ENCODE data around the gene CD79B. TPM values are rescaled to one million over a fixed set of nuclear protein-coding genes. Genes with fewer than 3 reads are reported as not detected.

Gene CD79B
- total and polyA plus RNA-seq, 2 of the 13 experiments (the other 11 are each of a cell fraction or from before 2014, with no cell fraction given): not detected

DNA sequence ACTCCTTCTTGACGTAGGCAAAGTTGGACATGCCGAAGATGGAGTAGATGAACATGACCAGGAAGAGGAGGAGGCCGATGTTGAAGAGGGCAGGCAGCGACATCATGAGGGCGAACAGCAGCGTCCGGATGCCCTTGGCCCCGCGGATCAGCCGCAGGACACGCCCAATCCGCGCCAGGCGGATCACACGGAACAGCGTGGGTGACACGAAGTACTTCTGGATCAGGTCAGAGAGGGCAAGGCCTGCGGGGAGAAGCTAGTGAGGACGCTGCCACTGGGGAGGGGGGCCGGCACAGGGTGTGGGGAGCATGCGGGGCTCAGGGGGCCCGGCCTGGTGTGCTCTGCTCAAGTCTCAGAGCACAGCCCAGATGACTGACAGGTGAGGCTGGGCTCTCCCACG lies 9.6 kb upstream of the CD79B start:
- CTCF ChIA-PET (ENCODE audit: low intra/inter-chr PET ratio, low total read pairs): no interaction called here
- TF ChIP-seq, protein P1, sequence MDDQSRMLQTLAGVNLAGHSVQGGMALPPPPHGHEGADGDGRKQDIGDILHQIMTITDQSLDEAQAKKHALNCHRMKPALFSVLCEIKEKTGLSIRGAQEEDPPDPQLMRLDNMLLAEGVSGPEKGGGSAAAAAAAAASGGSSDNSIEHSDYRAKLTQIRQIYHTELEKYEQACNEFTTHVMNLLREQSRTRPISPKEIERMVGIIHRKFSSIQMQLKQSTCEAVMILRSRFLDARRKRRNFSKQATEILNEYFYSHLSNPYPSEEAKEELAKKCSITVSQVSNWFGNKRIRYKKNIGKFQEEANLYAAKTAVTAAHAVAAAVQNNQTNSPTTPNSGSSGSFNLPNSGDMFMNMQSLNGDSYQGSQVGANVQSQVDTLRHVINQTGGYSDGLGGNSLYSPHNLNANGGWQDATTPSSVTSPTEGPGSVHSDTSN (CRISPR knock-in tag; IDR thresholded peaks at IDR 0.05; ENCODE audit: borderline replicate concordance): no peak
- TF ChIP-seq ZNF256 (CRISPR knock-in tag; conservative IDR thresholded peaks at IDR 0.05) (no peak), PHF21A (CRISPR knock-in tag; IDR thresholded peaks at IDR 0.05) (no peak), HMGA1 (CRISPR knock-in tag; conservative IDR thresholded peaks at IDR 0.05) (no peak), ZNF451 (CRISPR knock-in tag; IDR thresholded peaks at IDR 0.05) (no peak), YY1 (IDR thresholded peaks at IDR 0.05; ENCODE audit: insufficient read depth, insufficient replicate concordance, low read depth, low read length) (no peak), ZNF674 (CRISPR knock-in tag; IDR thresholded peaks at IDR 0.05; ENCODE audit: low read depth) (no peak), NR2F6 (IDR thresholded peaks at IDR 0.05) (no peak), NR2F6 (CRISPR knock-in tag; IDR thresholded peaks at IDR 0.05) (no peak), ZNF230 (CRISPR knock-in tag; IDR thresholded peaks at IDR 0.05) (no peak), ZNF749 (CRISPR knock-in tag; IDR thresholded peaks at IDR 0.05; ENCODE audit: borderline replicate concordance) (no peak)
- TF ChIP-seq, protein P2, sequence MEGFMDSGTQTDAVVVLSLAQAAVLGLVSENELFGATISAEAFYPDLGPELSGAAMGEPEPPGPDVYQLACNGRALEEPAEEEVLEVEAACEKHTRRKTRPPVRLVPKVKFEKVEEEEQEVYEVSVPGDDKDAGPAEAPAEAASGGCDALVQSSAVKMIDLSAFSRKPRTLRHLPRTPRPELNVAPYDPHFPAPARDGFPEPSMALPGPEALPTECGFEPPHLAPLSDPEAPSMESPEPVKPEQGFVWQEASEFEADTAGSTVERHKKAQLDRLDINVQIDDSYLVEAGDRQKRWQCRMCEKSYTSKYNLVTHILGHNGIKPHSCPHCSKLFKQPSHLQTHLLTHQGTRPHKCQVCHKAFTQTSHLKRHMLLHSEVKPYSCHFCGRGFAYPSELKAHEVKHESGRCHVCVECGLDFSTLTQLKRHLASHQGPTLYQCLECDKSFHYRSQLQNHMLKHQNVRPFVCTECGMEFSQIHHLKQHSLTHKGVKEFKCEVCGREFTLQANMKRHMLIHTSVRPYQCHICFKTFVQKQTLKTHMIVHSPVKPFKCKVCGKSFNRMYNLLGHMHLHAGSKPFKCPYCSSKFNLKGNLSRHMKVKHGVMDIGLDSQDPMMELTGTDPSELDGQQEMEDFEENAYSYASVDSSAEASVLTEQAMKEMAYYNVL (CRISPR knock-in tag; IDR thresholded peaks at IDR 0.05; ENCODE audit: borderline replicate concordance): no peak
- TF ChIP-seq, protein P3, sequence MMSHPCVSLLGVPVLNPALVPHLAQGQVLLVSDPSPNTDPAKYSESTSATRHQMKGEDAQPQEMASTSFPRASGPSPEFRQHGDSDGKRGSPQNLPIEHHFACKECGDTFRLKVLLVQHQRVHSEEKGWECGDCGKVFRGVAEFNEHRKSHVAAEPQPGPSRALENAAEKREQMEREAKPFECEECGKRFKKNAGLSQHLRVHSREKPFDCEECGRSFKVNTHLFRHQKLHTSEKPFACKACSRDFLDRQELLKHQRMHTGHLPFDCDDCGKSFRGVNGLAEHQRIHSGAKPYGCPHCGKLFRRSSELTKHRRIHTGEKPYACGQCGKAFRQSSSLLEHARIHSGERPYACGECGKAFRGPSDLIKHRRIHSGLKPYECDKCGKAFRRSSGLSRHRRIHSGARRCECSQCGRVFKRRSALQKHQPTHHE (CRISPR knock-in tag; IDR thresholded peaks at IDR 0.05; ENCODE audit: borderline replicate concordance): no peak
- TF ChIP-seq, protein P4, sequence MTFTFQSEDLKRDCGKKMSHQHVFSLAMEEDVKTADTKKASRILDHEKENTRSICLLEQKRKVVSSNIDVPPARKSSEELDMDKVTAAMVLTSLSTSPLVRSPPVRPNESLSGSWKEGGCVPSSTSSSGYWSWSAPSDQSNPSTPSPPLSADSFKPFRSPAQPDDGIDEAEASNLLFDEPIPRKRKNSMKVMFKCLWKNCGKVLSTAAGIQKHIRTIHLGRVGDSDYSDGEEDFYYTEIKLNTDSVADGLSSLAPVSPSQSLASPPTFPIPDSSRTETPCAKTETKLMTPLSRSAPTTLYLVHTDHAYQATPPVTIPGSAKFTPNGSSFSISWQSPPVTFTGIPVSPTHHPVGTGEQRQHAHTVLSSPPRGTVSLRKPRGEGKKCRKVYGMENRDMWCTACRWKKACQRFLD (CRISPR knock-in tag; IDR thresholded peaks at IDR 0.05; ENCODE audit: borderline replicate concordance): no peak
- TF ChIP-seq, protein P5, sequence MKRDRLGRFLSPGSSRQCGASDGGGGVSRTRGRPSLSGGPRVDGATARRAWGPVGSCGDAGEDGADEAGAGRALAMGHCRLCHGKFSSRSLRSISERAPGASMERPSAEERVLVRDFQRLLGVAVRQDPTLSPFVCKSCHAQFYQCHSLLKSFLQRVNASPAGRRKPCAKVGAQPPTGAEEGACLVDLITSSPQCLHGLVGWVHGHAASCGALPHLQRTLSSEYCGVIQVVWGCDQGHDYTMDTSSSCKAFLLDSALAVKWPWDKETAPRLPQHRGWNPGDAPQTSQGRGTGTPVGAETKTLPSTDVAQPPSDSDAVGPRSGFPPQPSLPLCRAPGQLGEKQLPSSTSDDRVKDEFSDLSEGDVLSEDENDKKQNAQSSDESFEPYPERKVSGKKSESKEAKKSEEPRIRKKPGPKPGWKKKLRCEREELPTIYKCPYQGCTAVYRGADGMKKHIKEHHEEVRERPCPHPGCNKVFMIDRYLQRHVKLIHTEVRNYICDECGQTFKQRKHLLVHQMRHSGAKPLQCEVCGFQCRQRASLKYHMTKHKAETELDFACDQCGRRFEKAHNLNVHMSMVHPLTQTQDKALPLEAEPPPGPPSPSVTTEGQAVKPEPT (CRISPR knock-in tag; IDR thresholded peaks at IDR 0.05; ENCODE audit: low read depth): no peak
- TF ChIP-seq, protein P6, sequence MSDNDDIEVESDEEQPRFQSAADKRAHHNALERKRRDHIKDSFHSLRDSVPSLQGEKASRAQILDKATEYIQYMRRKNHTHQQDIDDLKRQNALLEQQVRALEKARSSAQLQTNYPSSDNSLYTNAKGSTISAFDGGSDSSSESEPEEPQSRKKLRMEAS (IDR thresholded peaks at IDR 0.05): no peak
- TF ChIP-seq, protein P7, sequence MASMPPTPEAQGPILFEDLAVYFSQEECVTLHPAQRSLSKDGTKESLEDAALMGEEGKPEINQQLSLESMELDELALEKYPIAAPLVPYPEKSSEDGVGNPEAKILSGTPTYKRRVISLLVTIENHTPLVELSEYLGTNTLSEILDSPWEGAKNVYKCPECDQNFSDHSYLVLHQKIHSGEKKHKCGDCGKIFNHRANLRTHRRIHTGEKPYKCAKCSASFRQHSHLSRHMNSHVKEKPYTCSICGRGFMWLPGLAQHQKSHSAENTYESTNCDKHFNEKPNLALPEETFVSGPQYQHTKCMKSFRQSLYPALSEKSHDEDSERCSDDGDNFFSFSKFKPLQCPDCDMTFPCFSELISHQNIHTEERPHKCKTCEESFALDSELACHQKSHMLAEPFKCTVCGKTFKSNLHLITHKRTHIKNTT (CRISPR knock-in tag; IDR thresholded peaks at IDR 0.05): no peak
- intact Hi-C loops (cut with micrococcal nuclease; ENCODE audit: unreplicated experiment): no loop called here

More for the DNA sequence above, 9.6 kb upstream of the CD79B start:
- Histone ChIP-seq H2AFZ (ENCODE audit: low read length) (no peak overlapping the region), H4K20me1 (ENCODE audit: insufficient read depth, low read length) (no peaks in the 10 kb centered on the region), H3K4me3 (replicated peaks in 1 of 3; ENCODE audit: insufficient read depth in 1 of 3, low read depth in 2 of 3, low read length in 3 of 3) (no peak overlapping the region), H3K9me3 (ENCODE audit: low read length) (no peaks in the 10 kb centered on the region), H3K36me3 (replicated peaks in 1 of 2; ENCODE audit: control insufficient read depth in 1 of 2, insufficient read depth in 2 of 2, low read length in 2 of 2) (no peaks in the 10 kb centered on the region), H3K27me3 (ENCODE audit: control insufficient read depth in 1 of 2, insufficient read depth in 2 of 2, low read length in 2 of 2) (peaks cover 0 to 38% of the 10 kb centered on the region in 2 experiments; a peak in 3 of 5 replicates), H3K4me1 (ENCODE audit: insufficient read depth, low read length) (peaks cover 17% of the 10 kb centered on the region), H3K79me2 (ENCODE audit: insufficient read depth, low read length) (no peaks in the 10 kb centered on the region), H3K27ac (ENCODE audit: extremely low read length, insufficient read depth, low read length) (no peak overlapping the region), H3K4me2 (ENCODE audit: low read depth, low read length) (no peak overlapping the region), H3K9ac (ENCODE audit: insufficient read depth, low read depth, low read length) (no peak overlapping the region)
- WGBS (ENCODE audit: low lambda C conversion rate): 56% methylated on average over 23 of the region's 23 CpGs
- no TSS peak for BruUV-seq (replicated peaks)
- in situ Hi-C loops (cut with HindIII; ENCODE audit: extremely low pct_ligation_motif_present, low pct_unique_long_range_greater_than_20kb): no loop called here
- POLR2A ChIA-PET: no interaction called here
- DNase-seq (ENCODE audit: low spot score): no peak
- no peak for FAIRE-seq
- no peak for ATAC-seq
